Heart right ventricle (tissue), 16 donors: ENCODE results near the gene VNN1. TPM values are rescaled to one million over a fixed set of nuclear protein-coding genes. Genes with fewer than 3 reads are reported as not detected.
"Not testable (repeated sequence)": the region's sequence is repeated elsewhere in the genome, so short reads cannot be mapped to it uniquely, and the experiment has no call there.

ENCODE experiments used
- ATAC-seq, 8 donors: fragments of 200-7000 bp; cut with Tn5 transposase; one replicate each; pipeline ENCODE4 v1.9.1; 2020; ENCODE audit warnings: mild to moderate bottlenecking in 8 of 8, moderate library complexity in 8 of 8, moderate number of reproducible peaks in 1 of 8
- DNase-seq, 2 donors: peaks; one replicate each; pipeline ENCODE4 v3.0.0-alpha.2; 2020
- H3K27ac ChIP-seq, 10 donors: fragments of 200-600 bp; sonication (generic) in 2 of 10; one replicate each; pipeline versions ENCODE4 v1.5.0 to v1.8.0; 2020 to 2022; ENCODE audit warnings: mild to moderate bottlenecking in 3 of 10
- H3K27me3 ChIP-seq, 7 donors: fragments of 200-600 bp; one replicate each; pipeline ENCODE4 v1.8.0; 2021 to 2022; ENCODE audit warnings: mild to moderate bottlenecking in 2 of 7
- H3K36me3 ChIP-seq, 9 donors: fragments of 200-600 bp; sonication (generic) in 1 of 9; one replicate each; pipeline versions ENCODE4 v1.5.0 to v1.8.0; 2020 to 2022; ENCODE audit warnings: mild to moderate bottlenecking in 2 of 9
- H3K4me1 ChIP-seq, 9 donors: fragments of 200-600 bp; sonication (generic) in 1 of 9; one replicate each; pipeline versions ENCODE4 v1.5.0 to v1.8.0; 2020 to 2022; ENCODE audit warnings: mild to moderate bottlenecking in 4 of 9
- H3K4me3 ChIP-seq, 10 donors: fragments of 200-600 bp; sonication (generic) in 2 of 10; one replicate each; pipeline versions ENCODE4 v1.5.0 to v1.8.0; 2020 to 2022; ENCODE audit warnings: mild to moderate bottlenecking in 7 of 10, moderate library complexity in 2 of 10
- H3K9me3 ChIP-seq, 11 donors: fragments of 200-600 bp in 10 of 11; sonication (generic) in 2 of 11; one replicate each; pipeline versions ENCODE4 v1.5.0 to v1.8.0; 2013 to 2022; ENCODE audit warnings: mild to moderate bottlenecking in 2 of 11, control low read depth in 1 of 11, moderate library complexity in 1 of 11
- CTCF ChIP-seq, 9 donors: fragments of 200-600 bp; sonication (generic) in 2 of 9; IDR thresholded peaks; one replicate each; pipeline versions ENCODE4 v1.5.0 to v1.8.0; 2021 to 2022; ENCODE audit warnings: antibody characterized with exemption in 9 of 9, mild to moderate bottlenecking in 5 of 9, moderate library complexity in 1 of 9
- WGBS, 2 donors: extraction: QIAGEN DNeasy Blood & Tissue Kit; methylation state at CpG; one replicate each; pipeline ENCODE4 v1.1.7; 2013; ENCODE audit warnings: inconsistent platforms in 1 of 2; 5-methylcytosine and 5-hydroxymethylcytosine counted together
- intact Hi-C, 10 donors: fragments of 100-400 bp; cut with DNase I; formaldehyde crosslinking; loops; one replicate each; pipeline versions ENCODE4 v1.11.1 to v1.14.2; 2022
- polyA plus RNA-seq, 2 donors: library from polyadenylated mRNA; stranded (reverse); fragments of 200-250 nt; gene quantifications; one replicate each; pipeline ENCODE4 v1.2.3, GENCODE V29; 2013
- total RNA-seq, 10 donors: library from RNA; stranded (reverse); fragmentation: NEBNext Ultra II Directional in 3 of 10; extraction: Animal tissue kit (Norgen Biotek cat#: 25700) in 3 of 10; gene quantifications; one replicate each; pipeline versions ENCODE4 v1.2.1 to v1.2.4, GENCODE V29; 2021 to 2023
- donor health status: Arrhythmogenic right ventricular cardiomyopathy.
- donor health status: ischemic (EF 13 %, LVEDD 7.1; RV severe dilation, severe dysfunction).
- donor health status: healthy with polysubstance abuse.
- donor health status: DM: no; HTN: yes; CAD: no.
- donor health status: DM: no; HTN: no; CAD: no.
- donor health status: ischemic (EF 25% LVEDD 6.9; RV normal size, moderate dysfunction).
- donor health status: ischemic (EF 25% LVEDD 5.7; RV mildly dilated, moderate dysfunction).
- donor health status: healthy.
- donor health status: DM: yes; HTN: yes; CAD: no.
- donor health status: Ischemic cardiomyopathy.
- donor health status: ischemic (EF 35%, LVEDD 5.7; RV mildly dilated, moderate dysfunction).
- donor health status: nonischemic (EF 11% LVEDD 7.7; RV severe dilation, severe dysfunction).
- donor health status: DM: yes; HTN: yes; CAD: no.
- donor health status: PGD.
- donor health status: ischemic (EF 29% LVEDD 5.4; RV normal size, mild dysfunction).
- donor health status: nonischemic (EF 23%, LVEDD 6.1; RV moderate dilation, normal function).

The VNN1 gene
- total and polyA plus RNA-seq, 12 donors: 0.09 to 2.0 (median 0.34) TPM

GRCh38 chr6:132708771-132709170 is 5.1 kb downstream of the VNN1 start:
- TF ChIP-seq CTCF (IDR thresholded peaks at IDR 0.05): no peak
- DNase-seq (no peak), ATAC-seq (no peak)
- 84 to 85% methylated on average over 3 of the region's 3 CpGs for WGBS, 2 donors
- intact Hi-C loops: no loop called here
- H3K27me3 ChIP-seq: peaks cover 0 to 3% (median 0%) of the 10 kb centered on the region in 7 donors
- no peaks in the 10 kb centered on the region for H3K36me3 ChIP-seq
- no peak overlapping the region for H3K27ac ChIP-seq
- no peak overlapping the region for H3K4me3 ChIP-seq
- H3K9me3 ChIP-seq: peaks cover 0 to 38% (median 2%) of the 10 kb centered on the region in 11 donors
- peaks cover 0 to 16% (median 0%) of the 10 kb centered on the region in 9 donors for H3K4me1 ChIP-seq

- H3K4me1 ChIP-seq: peaks cover 0 to 12% (median 0%) of the 10 kb centered on the region in 9 donors
- DNase-seq: no peak
- H3K4me3 ChIP-seq: no peak overlapping the region
- peaks cover 0 to 42% (median 2%) of the 10 kb centered on the region in 11 donors for H3K9me3 ChIP-seq
- H3K36me3 ChIP-seq: no peaks in the 10 kb centered on the region
- intact Hi-C loops: no loop called here
- TF ChIP-seq CTCF (IDR thresholded peaks at IDR 0.05): no peak
- H3K27ac ChIP-seq: no peak overlapping the region
- no peak for ATAC-seq
- H3K27me3 ChIP-seq: peaks cover 0 to 3% (median 0%) of the 10 kb centered on the region in 7 donors
These were observed 5.9 kb downstream of the VNN1 start for GRCh38 chr6:132708002-132708401.

GRCh38 chr6:132706756-132707155 is 7.1 kb downstream of the VNN1 start:
- H3K27me3 ChIP-seq, H3K4me1 ChIP-seq, ATAC-seq, H3K36me3 ChIP-seq, DNase-seq, H3K27ac ChIP-seq, intact Hi-C loops, H3K4me3 ChIP-seq: not testable (repeated sequence)
- peaks cover 0 to 42% (median 2%) of the 10 kb centered on the region in 11 donors for H3K9me3 ChIP-seq
- 83 to 93% methylated on average over 4 of the region's 4 CpGs for WGBS, 2 donors

- H3K4me1 ChIP-seq: no peaks in the 10 kb centered on the region
- H3K27ac ChIP-seq: no peak overlapping the region
- ATAC-seq (no peak), DNase-seq (no peak)
- no peaks in the 10 kb centered on the region for H3K36me3 ChIP-seq
- TF ChIP-seq CTCF (IDR thresholded peaks at IDR 0.05): no peak
- intact Hi-C loops: no loop called here
- no peak overlapping the region for H3K4me3 ChIP-seq
- H3K27me3 ChIP-seq: no peaks in the 10 kb centered on the region
- H3K9me3 ChIP-seq: peaks cover 0 to 36% (median 2%) of the 10 kb centered on the region in 11 donors
These were observed 9.9 kb downstream of the VNN1 start for GRCh38 chr6:132703936-132704335.

GRCh38 chr6:132698608-132699007 is 15.2 kb downstream of the VNN1 start:
- no peak overlapping the region for H3K4me3 ChIP-seq
- WGBS, 2 donors: 21 to 41% methylated on average over 1 of the region's 1 CpG
- H3K27me3 ChIP-seq: peaks cover 0 to 2% (median 0%) of the 10 kb centered on the region in 7 donors
- DNase-seq (no peak), ATAC-seq (no peak)
- no peaks in the 10 kb centered on the region for H3K4me1 ChIP-seq
- H3K9me3 ChIP-seq: peaks cover 0 to 26% (median 11%) of the 10 kb centered on the region in 11 donors
- TF ChIP-seq CTCF (IDR thresholded peaks at IDR 0.05): no peak
- H3K27ac ChIP-seq: no peak overlapping the region
- intact Hi-C loops: no loop called here
- H3K36me3 ChIP-seq: no peaks in the 10 kb centered on the region
